ENCODE measurements around the gene TRPM1. TPM values are rescaled to one million over a fixed set of nuclear protein-coding genes. Genes with fewer than 3 reads are reported as not detected.

The TRPM1 gene
- total RNA-seq, 1 donor from 2014 or later = not detected

GRCh38 chr15:31136016-31136415 lies 34.5 kb upstream of the TRPM1 start:
- no peaks in the 10 kb centered on the region for H3K27me3 ChIP-seq (ENCODE audit: control insufficient read depth, insufficient read depth, low read length)
- DNase-seq (ENCODE audit: low read depth) = no peak
- no peak overlapping the region for H3K4me3 ChIP-seq (ENCODE audit: low read depth, low read length)
- H3K36me3 ChIP-seq (ENCODE audit: control insufficient read depth, insufficient read depth, low read length) = no peaks in the 10 kb centered on the region
- TF ChIP-seq, protein P1, sequence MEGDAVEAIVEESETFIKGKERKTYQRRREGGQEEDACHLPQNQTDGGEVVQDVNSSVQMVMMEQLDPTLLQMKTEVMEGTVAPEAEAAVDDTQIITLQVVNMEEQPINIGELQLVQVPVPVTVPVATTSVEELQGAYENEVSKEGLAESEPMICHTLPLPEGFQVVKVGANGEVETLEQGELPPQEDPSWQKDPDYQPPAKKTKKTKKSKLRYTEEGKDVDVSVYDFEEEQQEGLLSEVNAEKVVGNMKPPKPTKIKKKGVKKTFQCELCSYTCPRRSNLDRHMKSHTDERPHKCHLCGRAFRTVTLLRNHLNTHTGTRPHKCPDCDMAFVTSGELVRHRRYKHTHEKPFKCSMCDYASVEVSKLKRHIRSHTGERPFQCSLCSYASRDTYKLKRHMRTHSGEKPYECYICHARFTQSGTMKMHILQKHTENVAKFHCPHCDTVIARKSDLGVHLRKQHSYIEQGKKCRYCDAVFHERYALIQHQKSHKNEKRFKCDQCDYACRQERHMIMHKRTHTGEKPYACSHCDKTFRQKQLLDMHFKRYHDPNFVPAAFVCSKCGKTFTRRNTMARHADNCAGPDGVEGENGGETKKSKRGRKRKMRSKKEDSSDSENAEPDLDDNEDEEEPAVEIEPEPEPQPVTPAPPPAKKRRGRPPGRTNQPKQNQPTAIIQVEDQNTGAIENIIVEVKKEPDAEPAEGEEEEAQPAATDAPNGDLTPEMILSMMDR (IDR thresholded peaks at IDR 0.05; ENCODE audit: insufficient read depth, low read length, poor library complexity, severe bottlenecking) = peak; percentile 4

GRCh38 chr15:31135523-31135922 lies 34.0 kb upstream of the TRPM1 start:
- no peaks in the 10 kb centered on the region for H3K27me3 ChIP-seq (ENCODE audit: control insufficient read depth, insufficient read depth, low read length)
- H3K4me3 ChIP-seq (ENCODE audit: low read depth, low read length) = no peak overlapping the region
- TF ChIP-seq, protein P1 (IDR thresholded peaks at IDR 0.05; ENCODE audit: insufficient read depth, low read length, poor library complexity, severe bottlenecking) = no peak
- no peak for DNase-seq (ENCODE audit: low read depth)
- no peaks in the 10 kb centered on the region for H3K36me3 ChIP-seq (ENCODE audit: control insufficient read depth, insufficient read depth, low read length)

DNA sequence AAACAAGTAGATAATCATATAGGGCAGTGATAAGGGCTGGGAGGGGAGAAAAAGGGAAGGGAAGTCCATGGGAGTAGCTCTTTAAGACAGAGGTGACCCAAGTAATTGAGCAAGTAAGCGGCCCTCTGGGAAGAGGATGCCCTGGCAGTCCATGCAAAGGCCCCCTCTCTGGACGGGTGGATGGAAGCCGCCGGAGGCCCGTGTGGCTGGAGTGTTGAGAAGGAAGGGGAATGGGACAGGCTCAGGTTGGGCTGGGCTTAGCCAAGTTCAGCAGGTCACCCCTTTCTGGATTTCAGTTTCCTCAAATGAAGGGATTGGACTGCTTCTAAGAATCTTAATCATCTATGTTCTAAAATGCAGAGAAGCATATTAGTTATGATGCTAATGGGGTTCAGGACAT lies 32.4 kb upstream of the TRPM1 start:
- H3K36me3 ChIP-seq (ENCODE audit: control insufficient read depth, insufficient read depth, low read length) = no peaks in the 10 kb centered on the region
- no peak for DNase-seq (ENCODE audit: low read depth)
- no peak overlapping the region for H3K4me3 ChIP-seq (ENCODE audit: low read depth, low read length)
- TF ChIP-seq, protein P1 (IDR thresholded peaks at IDR 0.05; ENCODE audit: insufficient read depth, low read length, poor library complexity, severe bottlenecking) = no peak
- H3K27me3 ChIP-seq (ENCODE audit: control insufficient read depth, insufficient read depth, low read length) = no peaks in the 10 kb centered on the region

- no peak for DNase-seq (ENCODE audit: low read depth)
- no peak overlapping the region for H3K4me3 ChIP-seq (ENCODE audit: low read depth, low read length)
- no peaks in the 10 kb centered on the region for H3K36me3 ChIP-seq (ENCODE audit: control insufficient read depth, insufficient read depth, low read length)
- TF ChIP-seq, protein P1 (IDR thresholded peaks at IDR 0.05; ENCODE audit: insufficient read depth, low read length, poor library complexity, severe bottlenecking) = no peak
- H3K27me3 ChIP-seq (ENCODE audit: control insufficient read depth, insufficient read depth, low read length) = no peaks in the 10 kb centered on the region
Observed at GRCh38 chr15:31131853-31132375, 30.4 kb upstream of the TRPM1 start.

DNA sequence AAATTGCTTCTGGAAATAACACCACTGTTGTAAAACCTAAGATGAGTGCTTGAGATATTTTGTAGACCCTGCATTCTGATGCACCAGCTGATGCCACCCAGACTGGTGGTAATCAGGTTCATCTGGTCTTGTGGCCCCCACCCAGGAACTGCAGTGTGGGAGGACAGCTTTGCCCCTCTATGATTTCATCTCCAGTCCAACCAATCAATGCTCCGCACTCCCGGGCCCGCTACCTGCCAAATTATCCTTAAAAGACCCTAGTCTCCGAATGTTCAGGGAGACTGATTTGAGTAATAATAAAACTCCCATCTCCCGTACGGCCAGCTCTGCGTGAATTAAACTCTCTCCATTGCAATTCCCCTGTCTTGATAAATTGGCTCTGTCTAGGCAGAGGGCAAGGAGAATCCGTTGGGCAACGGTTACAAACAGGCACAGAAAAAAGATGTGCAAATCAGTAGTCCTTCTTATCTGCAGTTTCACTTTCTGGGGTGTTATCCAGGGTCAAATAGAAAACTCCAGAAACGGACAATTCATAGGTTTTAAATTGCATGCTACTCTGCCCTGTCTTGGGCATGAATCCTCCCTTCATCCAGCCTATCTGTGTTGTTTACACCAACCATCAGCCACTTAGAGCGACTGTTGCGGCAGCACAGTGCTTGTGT lies 29.2 kb upstream of the TRPM1 start:
- H3K27me3 ChIP-seq (ENCODE audit: control insufficient read depth, insufficient read depth, low read length) = no peaks in the 10 kb centered on the region
- TF ChIP-seq, protein P1 (IDR thresholded peaks at IDR 0.05; ENCODE audit: insufficient read depth, low read length, poor library complexity, severe bottlenecking) = no peak
- H3K4me3 ChIP-seq (ENCODE audit: low read depth, low read length) = no peak overlapping the region
- no peaks in the 10 kb centered on the region for H3K36me3 ChIP-seq (ENCODE audit: control insufficient read depth, insufficient read depth, low read length)
- DNase-seq (ENCODE audit: low read depth) = no peak

Measured in kidney epithelial cell (primary cell).